B cell (primary cell): ENCODE results near the gene COQ8A. TPM values are rescaled to one million over a fixed set of nuclear protein-coding genes. Genes with fewer than 3 reads are reported as not detected.

ENCODE experiments used
- ATAC-seq: fragments of 200-7000 bp; cut with Tn5 transposase; one replicate; pipeline ENCODE4 v1.10.0; 2021; ENCODE audit warnings: low read depth, mild to moderate bottlenecking, moderate number of reproducible peaks, moderate library complexity
- CTCF ChIA-PET: fragments of 350-600 bp; sonication (Branson Sonifier 250); formaldehyde crosslinking; loops from one replicate; lab custom pipeline; 2021; ENCODE audit warnings: antibody characterized with exemption, inconsistent platforms; lab: Charles Lee
- POLR2A ChIA-PET: fragments of 350-600 bp; sonication (Branson Sonifier 250); formaldehyde crosslinking; loops from one replicate; lab custom pipeline; 2021; ENCODE audit warnings: antibody characterized with exemption; lab: Charles Lee
- DNase-seq: peaks from one replicate; pipeline ENCODE4 v3.0.0; 2013
- H2AFZ ChIP-seq: 2 replicates; pipeline ENCODE4 v1.6.1; 2012; ENCODE audit warnings: mild to moderate bottlenecking, low read depth, low read length; ENCODE audit not compliant: insufficient read depth, poor library complexity, severe bottlenecking
- H3K27ac ChIP-seq, 2 donors: 1 replicate in 1 of 2; 2 replicates in 1 of 2; pipeline ENCODE4 v1.5.1; 2012 to 2013; ENCODE audit warnings: low read length in 2 of 2, mild to moderate bottlenecking in 2 of 2, moderate library complexity in 1 of 2
- H3K27me3 ChIP-seq, 4 experiments: fragments of 200-600 bp in 1 of 4; sonication (generic) in 1 of 4; replicated peaks in 1 of 4; 1 replicate in 2 of 4; 2 replicates in 2 of 4; pipeline versions ENCODE4 v1.6.1 to v1.7.0; 2013 to 2016; ENCODE audit warnings: low read length in 3 of 4, mild to moderate bottlenecking in 2 of 4, mixed read lengths in 1 of 4, moderate library complexity in 1 of 4; ENCODE audit not compliant: insufficient read depth in 4 of 4, control insufficient read depth in 3 of 4; ENCODE audit errors: control extremely low read depth in 1 of 4
- H3K36me3 ChIP-seq, 2 experiments: replicated peaks in 1 of 2; 1 replicate in 1 of 2; 2 replicates in 1 of 2; pipeline versions ENCODE4 v1.6.1 to v1.7.1; 2013; ENCODE audit warnings: low read length in 1 of 2; ENCODE audit not compliant: insufficient read depth in 2 of 2, control insufficient read depth in 1 of 2; ENCODE audit errors: control extremely low read depth in 1 of 2, extremely low read depth in 1 of 2
- H3K4me1 ChIP-seq, 2 donors: fragments of 200-600 bp in 1 of 2; sonication (generic) in 1 of 2; 1 replicate in 1 of 2; 2 replicates in 1 of 2; pipeline versions ENCODE4 v1.5.1 to v1.6.1; 2013 to 2017; ENCODE audit warnings: low read length in 2 of 2; ENCODE audit not compliant: control insufficient read depth in 2 of 2, insufficient read depth in 2 of 2
- H3K4me2 ChIP-seq: replicated peaks from 2 replicates; pipeline ENCODE3; 2012; ENCODE audit warnings: mild to moderate bottlenecking, low read depth, low read length; ENCODE audit not compliant: poor library complexity, severe bottlenecking
- H3K4me3 ChIP-seq, 5 experiments: fragments of 200-600 bp in 1 of 5; sonication (generic) in 1 of 5; 1 replicate in 3 of 5; 2 replicates in 2 of 5; pipeline versions ENCODE4 v1.5.1 to v1.7.0; 2011 to 2016; ENCODE audit warnings: low read length in 4 of 5, mild to moderate bottlenecking in 4 of 5, low read depth in 2 of 5, control low read depth in 1 of 5, moderate library complexity in 1 of 5; ENCODE audit not compliant: insufficient read depth in 1 of 5; ENCODE audit errors: control extremely low read depth in 1 of 5, extremely low read depth in 1 of 5
- H3K79me2 ChIP-seq: fragments of 200-600 bp; sonication (generic); one replicate; pipeline ENCODE4 v1.6.0; 2016; ENCODE audit warnings: low read length; ENCODE audit not compliant: control insufficient read depth, insufficient read depth
- H3K9ac ChIP-seq: fragments of 200-600 bp; sonication (generic); 2 replicates; pipeline ENCODE4 v1.6.1; 2017; ENCODE audit warnings: mild to moderate bottlenecking, low read length, moderate library complexity
- H3K9me3 ChIP-seq, 3 donors: one replicate each; pipeline versions ENCODE4 v1.6.1 to v1.7.1; 2013; ENCODE audit warnings: low read length in 2 of 3; ENCODE audit not compliant: control insufficient read depth in 2 of 3, insufficient read depth in 1 of 3; ENCODE audit errors: control extremely low read depth in 1 of 3
- H4K20me1 ChIP-seq: 2 replicates; pipeline ENCODE4 v1.6.0; 2012; ENCODE audit warnings: mild to moderate bottlenecking, low read length; ENCODE audit not compliant: insufficient read depth, control insufficient read depth, poor library complexity, severe bottlenecking
- H3K27ac Mint-ChIP-seq: one replicate; pipeline ENCODE4 v1.8.0; 2021; ENCODE audit warnings: mixed read lengths
- H3K27me3 Mint-ChIP-seq: one replicate; pipeline ENCODE4 v1.8.0; 2021; ENCODE audit warnings: mixed read lengths
- H3K4me1 Mint-ChIP-seq: one replicate; pipeline ENCODE4 v1.8.0; 2021; ENCODE audit warnings: mixed read lengths
- H3K4me3 Mint-ChIP-seq: one replicate; pipeline ENCODE4 v1.8.0; 2021; ENCODE audit warnings: mixed read lengths
- H3K9me3 Mint-ChIP-seq: one replicate; pipeline ENCODE4 v1.8.0; 2022; ENCODE audit warnings: mixed read lengths; ENCODE audit not compliant: insufficient read depth
- EZH2 ChIP-seq: IDR thresholded peaks from 2 replicates; pipeline ENCODE4 v1.6.1; 2012; ENCODE audit warnings: borderline replicate concordance, low read depth, mild to moderate bottlenecking, moderate library complexity, low read length; ENCODE audit not compliant: insufficient read depth, poor library complexity, severe bottlenecking
- WGBS: methylation state at CpG from one replicate; pipeline ENCODE4 v1.1.5; 2013; ENCODE audit warnings: missing lambda C conversion rate; ENCODE audit not compliant: insufficient coverage; 5-methylcytosine and 5-hydroxymethylcytosine counted together
- intact Hi-C: fragments of 100-400 bp; cut with micrococcal nuclease; formaldehyde crosslinking; loops from one replicate; pipeline ENCODE4 v1.10.0; 2022
- polyA plus RNA-seq: library from polyadenylated mRNA; depleted of rRNA; stranded (reverse); fragments of >200 nt; gene quantifications from 2 replicates; pipeline ENCODE4 v1.2.3, GENCODE V29; 2012
- total RNA-seq, 2 donors: library from RNA; stranded (reverse); fragments of 120-200 nt in 1 of 2; gene quantifications; 1 replicate in 1 of 2; 2 replicates in 1 of 2; pipeline versions ENCODE4 v1.2.3 to v1.2.4, GENCODE V29; 2013 to 2022
- TF ChIP-seq, protein P1 (sequence below): fragments of 200-600 bp; IDR thresholded peaks from one replicate; pipeline ENCODE4 v1.8.0; 2022; ENCODE audit warnings: antibody characterized with exemption, mild to moderate bottlenecking

The COQ8A gene
- total and polyA plus RNA-seq, 2 donors (not counting 1 experiment from before 2014, with no cell fraction given) = 44.3 to 58.2 TPM

DNA sequence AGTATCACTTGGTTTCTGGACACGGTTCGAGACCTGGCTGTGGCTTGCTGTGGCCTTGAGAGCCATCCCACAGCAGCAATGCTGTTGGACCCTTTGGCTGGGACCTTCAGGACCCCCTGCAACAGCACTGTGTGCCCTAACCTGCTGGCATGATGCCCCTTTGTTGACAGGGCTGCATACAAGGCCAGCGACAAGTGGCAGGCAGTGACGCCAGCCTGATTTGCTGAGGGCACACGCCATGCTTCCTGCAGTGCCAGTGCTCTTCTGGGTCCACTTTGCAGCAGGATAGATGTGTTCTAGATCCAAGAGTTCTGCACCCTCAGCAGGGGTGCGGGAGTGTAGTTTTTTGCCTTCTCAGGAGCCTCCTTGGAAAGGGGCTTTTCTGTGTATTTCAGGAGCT is 32.8 kb downstream of the COQ8A start:
- Histone ChIP-seq H4K20me1 (peaks cover 37% of the 10 kb centered on the region), H3K27me3 (no peaks in the 10 kb centered on the region), H3K36me3 (peaks cover 0 to 46% of the 10 kb centered on the region in 2 experiments), H3K27ac (no peak overlapping the region), H3K9ac (no peak overlapping the region), H3K4me1 (peaks cover 0 to 4% of the 10 kb centered on the region in 2 donors), H3K4me3 (no peak overlapping the region), H2AFZ (no peak overlapping the region), H3K9me3 (peaks cover 0 to 6% (median 4%) of the 10 kb centered on the region in 3 donors), H3K4me2 (no peak overlapping the region), H3K79me2 (peaks cover 7% of the 10 kb centered on the region)
- TF ChIP-seq, protein P1, sequence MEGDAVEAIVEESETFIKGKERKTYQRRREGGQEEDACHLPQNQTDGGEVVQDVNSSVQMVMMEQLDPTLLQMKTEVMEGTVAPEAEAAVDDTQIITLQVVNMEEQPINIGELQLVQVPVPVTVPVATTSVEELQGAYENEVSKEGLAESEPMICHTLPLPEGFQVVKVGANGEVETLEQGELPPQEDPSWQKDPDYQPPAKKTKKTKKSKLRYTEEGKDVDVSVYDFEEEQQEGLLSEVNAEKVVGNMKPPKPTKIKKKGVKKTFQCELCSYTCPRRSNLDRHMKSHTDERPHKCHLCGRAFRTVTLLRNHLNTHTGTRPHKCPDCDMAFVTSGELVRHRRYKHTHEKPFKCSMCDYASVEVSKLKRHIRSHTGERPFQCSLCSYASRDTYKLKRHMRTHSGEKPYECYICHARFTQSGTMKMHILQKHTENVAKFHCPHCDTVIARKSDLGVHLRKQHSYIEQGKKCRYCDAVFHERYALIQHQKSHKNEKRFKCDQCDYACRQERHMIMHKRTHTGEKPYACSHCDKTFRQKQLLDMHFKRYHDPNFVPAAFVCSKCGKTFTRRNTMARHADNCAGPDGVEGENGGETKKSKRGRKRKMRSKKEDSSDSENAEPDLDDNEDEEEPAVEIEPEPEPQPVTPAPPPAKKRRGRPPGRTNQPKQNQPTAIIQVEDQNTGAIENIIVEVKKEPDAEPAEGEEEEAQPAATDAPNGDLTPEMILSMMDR = no peak
- TF ChIP-seq EZH2 = no peak
- intact Hi-C loops = no loop called here
- H3K27ac Mint-ChIP-seq = no peak overlapping the region
- no peak overlapping the region for H3K4me3 Mint-ChIP-seq
- ChIA-PET CTCF (no interaction called here), POLR2A (no interaction called here)
- ATAC-seq (no peak), DNase-seq (no peak)
- H3K4me1 Mint-ChIP-seq = peaks cover 5% of the 10 kb centered on the region
- no peaks in the 10 kb centered on the region for H3K27me3 Mint-ChIP-seq
- over 99% methylated on average over 6 of the region's 6 CpGs for WGBS
- H3K9me3 Mint-ChIP-seq = no peaks in the 10 kb centered on the region

DNA sequence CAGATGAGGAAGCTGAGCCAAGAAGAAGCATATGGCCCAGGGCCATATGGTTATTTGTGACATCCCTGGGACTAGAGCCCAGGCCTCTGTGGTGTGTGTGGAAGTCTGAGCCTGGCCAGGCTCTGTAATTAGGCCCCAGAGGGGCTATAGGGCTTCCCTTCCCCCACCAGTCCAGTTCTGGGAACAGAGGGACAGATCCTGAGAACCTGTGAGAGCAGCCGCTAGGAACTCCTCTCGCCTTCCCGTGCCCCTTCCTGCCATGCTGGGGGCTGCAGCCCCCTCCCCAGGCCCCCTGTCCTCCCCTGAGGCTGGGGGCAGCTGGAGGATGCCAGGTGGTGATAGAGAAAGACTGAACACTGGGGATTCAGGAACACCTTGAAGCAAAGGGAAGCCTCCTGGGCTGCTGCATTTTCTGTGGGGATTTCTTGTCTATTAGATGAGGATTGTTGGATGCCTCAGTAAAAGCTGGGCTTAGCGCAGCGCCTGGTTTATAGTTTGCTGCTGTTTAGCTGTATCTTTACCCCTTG is 33.3 kb downstream of the COQ8A start:
- WGBS = 93% methylated on average over 2 of the region's 5 CpGs
- TF ChIP-seq, protein P1 = no peak
- no peak for ATAC-seq
- Histone ChIP-seq H3K27ac (no peak overlapping the region), H3K4me1 (peaks cover 0 to 4% of the 10 kb centered on the region in 2 donors), H3K9ac (no peak overlapping the region), H3K4me3 (no peak overlapping the region), H3K27me3 (no peaks in the 10 kb centered on the region), H3K4me2 (no peak overlapping the region), H2AFZ (no peak overlapping the region), H3K79me2 (peaks cover 7% of the 10 kb centered on the region), H4K20me1 (peaks cover 34% of the 10 kb centered on the region), H3K36me3 (peaks cover 0 to 46% of the 10 kb centered on the region in 2 experiments), H3K9me3 (peaks cover 0 to 6% (median 4%) of the 10 kb centered on the region in 3 donors)
- H3K27me3 Mint-ChIP-seq = no peaks in the 10 kb centered on the region
- intact Hi-C loops = no loop called here
- CTCF ChIA-PET = no interaction called here
- POLR2A ChIA-PET = no interaction called here
- DNase-seq = no peak
- H3K27ac Mint-ChIP-seq = no peak overlapping the region
- H3K4me1 Mint-ChIP-seq = peaks cover 5% of the 10 kb centered on the region
- no peak overlapping the region for H3K4me3 Mint-ChIP-seq
- H3K9me3 Mint-ChIP-seq = no peaks in the 10 kb centered on the region
